GM18519 (cell line): ENCODE data around the gene SELENOO.

ENCODE experiments used
- ATAC-seq: cut with Tn5 transposase; IDR thresholded peaks from one replicate; pipeline ENCODE4 v1.9.1; 2021; ENCODE audit warnings: mild to moderate bottlenecking, moderate library complexity; ENCODE audit not compliant: unreplicated experiment, low FRiP score

Gene SELENOO

GRCh38 chr22:50215297-50216054, 14.7 kb downstream of the SELENOO start:
- ATAC-seq: no peak

- ATAC-seq: no peak
These were observed 15.4 kb downstream of the SELENOO start for GRCh38 chr22:50216055-50216683.

GRCh38 chr22:50216684-50217520, 16.1 kb downstream of the SELENOO start:
- ATAC-seq: no peak

- no peak for ATAC-seq
These were observed 16.8 kb downstream of the SELENOO start for GRCh38 chr22:50217543-50218152.

- no peak for ATAC-seq
These were observed 17.6 kb downstream of the SELENOO start for GRCh38 chr22:50218153-50218995.

- ATAC-seq: no peak
These were observed 18.4 kb downstream of the SELENOO start for GRCh38 chr22:50218996-50219727.

- no peak for ATAC-seq
These were observed 19.2 kb downstream of the SELENOO start for GRCh38 chr22:50219800-50220602.

GRCh38 chr22:50220603-50221409, 20.0 kb downstream of the SELENOO start:
- ATAC-seq: no peak

GRCh38 chr22:50221410-50222300, 20.8 kb downstream of the SELENOO start:
- ATAC-seq: no peak

GRCh38 chr22:50222508-50222907, 21.7 kb downstream of the SELENOO start:
- no peak for ATAC-seq

GRCh38 chr22:50224071-50224470, 23.3 kb downstream of the SELENOO start:
- ATAC-seq: no peak

GRCh38 chr22:50225200-50225969, 24.6 kb downstream of the SELENOO start:
- ATAC-seq: no peak

- ATAC-seq: no peak
These were observed 25.5 kb downstream of the SELENOO start for GRCh38 chr22:50226063-50226874.

GRCh38 chr22:50226875-50227165, 26.0 kb downstream of the SELENOO start:
- ATAC-seq: no peak

GRCh38 chr22:50227579-50228215, 26.9 kb downstream of the SELENOO start:
- ATAC-seq: no peak
